GM10266 (cell line): ENCODE data around the gene OVCH1.

ENCODE experiments used
- DNase-seq: peaks from one replicate; pipeline ENCODE4 v3.0.0; 2012; ENCODE audit errors: extremely low spot score
- CTCF ChIP-seq: IDR thresholded peaks from 2 replicates; pipeline ENCODE4 v1.5.1; 2012; ENCODE audit warnings: mild to moderate bottlenecking, low read depth; ENCODE audit not compliant: control insufficient read depth, insufficient read depth; ENCODE audit errors: missing control alignments

Gene OVCH1

GRCh38 chr12:29416748-29417147 lies 80.7 kb downstream of the OVCH1 start:
- no peak for DNase-seq
- TF ChIP-seq CTCF: no peak

- no peak for DNase-seq
- no peak for TF ChIP-seq CTCF
Observed at GRCh38 chr12:29415111-29415510, 82.4 kb downstream of the OVCH1 start.

- no peak for TF ChIP-seq CTCF
- no peak for DNase-seq
Observed at GRCh38 chr12:29414368-29414767, 83.1 kb downstream of the OVCH1 start.

DNA sequence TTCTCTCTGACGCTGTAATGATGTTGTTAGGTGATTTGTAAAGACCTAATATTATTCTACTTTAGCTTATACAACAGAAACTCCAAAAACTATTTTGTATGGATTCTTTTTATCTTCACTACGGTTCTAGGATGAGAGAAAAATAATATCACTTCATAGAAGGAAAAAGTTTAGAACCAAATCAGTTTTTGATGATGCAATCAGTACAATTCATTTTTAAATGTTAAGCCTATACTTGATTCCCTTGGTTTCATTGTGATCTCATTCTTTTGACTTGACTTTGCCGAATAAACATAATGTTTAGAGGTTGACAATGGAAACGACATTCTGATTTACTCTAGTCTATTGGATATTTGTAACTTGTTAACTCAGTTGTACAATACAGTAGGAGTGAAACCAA lies 91.9 kb downstream of the OVCH1 start:
- no peak for DNase-seq
- no peak for TF ChIP-seq CTCF

GRCh38 chr12:29403991-29404390 lies 93.5 kb downstream of the OVCH1 start:
- no peak for DNase-seq
- no peak for TF ChIP-seq CTCF

GRCh38 chr12:29402437-29402836 lies 95.0 kb downstream of the OVCH1 start:
- no peak for DNase-seq
- TF ChIP-seq CTCF: no peak

GRCh38 chr12:29398495-29398894 lies 99.0 kb downstream of the OVCH1 start:
- DNase-seq: peak; percentile 26
- TF ChIP-seq CTCF: no peak
